ENCODE data around the gene KCNK10. TPM values are rescaled to one million over a fixed set of nuclear protein-coding genes. Genes with fewer than 3 reads are reported as not detected.

Gene KCNK10
- total and polyA plus RNA-seq, 4 donors = 0.01 TPM; not detected in 3

DNA sequence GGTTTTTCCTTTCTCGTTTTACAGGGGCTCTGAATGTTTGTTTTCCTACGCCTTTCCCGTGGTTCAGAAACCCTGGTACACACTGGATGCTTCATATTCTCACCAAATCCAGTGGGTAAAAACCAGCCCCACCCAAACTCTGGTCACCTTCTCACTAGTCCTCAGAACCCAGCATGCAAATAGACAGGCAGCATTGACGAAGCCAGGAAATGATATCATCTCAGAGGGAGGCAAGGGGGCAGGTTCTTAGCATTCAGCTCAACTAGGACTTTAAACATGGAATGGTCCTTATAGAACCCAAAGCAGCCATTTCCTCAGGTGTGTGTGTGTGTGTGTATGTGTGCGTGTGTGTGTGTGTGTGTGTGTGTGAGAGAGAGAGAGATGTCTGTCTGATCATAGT lies 142.0 kb downstream of the KCNK10 start:
- no peak overlapping the region for H3K4me3 ChIP-seq
- peaks cover 0 to 2% (median 0%) of the 10 kb centered on the region in 4 donors for H3K9me3 ChIP-seq (ENCODE audit: control insufficient read depth in 4 of 4, insufficient read depth in 3 of 4, low read length in 3 of 4)
- no peak overlapping the region for H3K27ac ChIP-seq (ENCODE audit: low read depth in 1 of 2, low read length in 1 of 2)
- TF ChIP-seq, protein P1, sequence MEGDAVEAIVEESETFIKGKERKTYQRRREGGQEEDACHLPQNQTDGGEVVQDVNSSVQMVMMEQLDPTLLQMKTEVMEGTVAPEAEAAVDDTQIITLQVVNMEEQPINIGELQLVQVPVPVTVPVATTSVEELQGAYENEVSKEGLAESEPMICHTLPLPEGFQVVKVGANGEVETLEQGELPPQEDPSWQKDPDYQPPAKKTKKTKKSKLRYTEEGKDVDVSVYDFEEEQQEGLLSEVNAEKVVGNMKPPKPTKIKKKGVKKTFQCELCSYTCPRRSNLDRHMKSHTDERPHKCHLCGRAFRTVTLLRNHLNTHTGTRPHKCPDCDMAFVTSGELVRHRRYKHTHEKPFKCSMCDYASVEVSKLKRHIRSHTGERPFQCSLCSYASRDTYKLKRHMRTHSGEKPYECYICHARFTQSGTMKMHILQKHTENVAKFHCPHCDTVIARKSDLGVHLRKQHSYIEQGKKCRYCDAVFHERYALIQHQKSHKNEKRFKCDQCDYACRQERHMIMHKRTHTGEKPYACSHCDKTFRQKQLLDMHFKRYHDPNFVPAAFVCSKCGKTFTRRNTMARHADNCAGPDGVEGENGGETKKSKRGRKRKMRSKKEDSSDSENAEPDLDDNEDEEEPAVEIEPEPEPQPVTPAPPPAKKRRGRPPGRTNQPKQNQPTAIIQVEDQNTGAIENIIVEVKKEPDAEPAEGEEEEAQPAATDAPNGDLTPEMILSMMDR (IDR thresholded peaks at IDR 0.05; ENCODE audit: control extremely low read depth, extremely low read depth) = no peak
- no peaks in the 10 kb centered on the region for H3K4me1 ChIP-seq (ENCODE audit: control insufficient read depth in 5 of 5, insufficient read depth in 5 of 5, low read length in 5 of 5)
- ATAC-seq (ENCODE audit: insufficient read depth, low FRiP score) (no peak), DNase-seq (no peak)
- no peaks in the 10 kb centered on the region for H3K27me3 ChIP-seq (ENCODE audit: control insufficient read depth in 3 of 3, insufficient read depth in 3 of 3, low read length in 2 of 3)
- H3K9ac ChIP-seq (ENCODE audit: insufficient read depth in 1 of 2, low read length in 2 of 2) = no peak overlapping the region
- H3K36me3 ChIP-seq (ENCODE audit: control insufficient read depth in 4 of 4, insufficient read depth in 4 of 4, low read length in 4 of 4) = no peaks in the 10 kb centered on the region
- 55 to 61% methylated on average over 5 of the region's 5 CpGs for WGBS, 2 donors

DNA sequence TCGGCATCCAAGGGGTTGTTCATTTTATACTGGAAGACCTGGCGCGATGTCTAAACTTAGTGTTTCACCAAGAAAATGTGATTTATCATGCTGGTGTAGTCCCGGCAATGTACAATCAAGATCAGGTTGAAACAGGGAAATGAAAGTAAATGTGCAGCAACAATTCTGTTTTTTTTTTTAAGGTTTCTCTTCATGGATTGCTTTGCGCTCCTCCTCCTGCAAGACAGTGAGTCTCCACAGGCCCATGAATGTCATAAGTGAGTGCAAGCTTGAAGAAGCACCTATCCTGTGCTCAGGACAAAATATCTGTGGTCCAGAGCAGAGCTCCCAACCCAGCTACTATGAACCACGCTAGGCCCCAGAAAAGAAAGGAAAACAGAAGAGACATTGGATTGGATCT lies 143.4 kb downstream of the KCNK10 start:
- WGBS, 2 donors = 83 to 88% methylated on average over 6 of the region's 6 CpGs
- H3K27me3 ChIP-seq (ENCODE audit: control insufficient read depth in 3 of 3, insufficient read depth in 3 of 3, low read length in 2 of 3) = no peaks in the 10 kb centered on the region

DNA sequence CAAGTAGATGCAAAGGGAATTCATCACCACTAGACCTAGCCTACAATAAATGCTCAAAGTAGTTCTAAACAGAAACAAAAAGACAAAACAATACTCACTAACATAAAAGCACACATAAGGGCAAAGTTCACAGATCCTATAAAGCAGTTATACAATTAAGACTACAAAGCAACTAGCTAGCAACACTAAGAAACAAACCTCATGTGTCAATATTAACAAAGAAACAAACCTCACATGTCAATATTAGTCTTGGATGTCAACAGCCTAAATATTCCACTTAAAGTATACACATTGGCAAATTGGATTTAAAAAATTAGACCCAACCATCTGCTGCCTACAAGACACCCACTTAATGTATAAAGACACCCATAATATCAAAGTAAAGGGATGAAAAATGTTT lies 152.7 kb downstream of the KCNK10 start:
- no peak for DNase-seq
- Histone ChIP-seq H3K9ac (ENCODE audit: insufficient read depth in 1 of 2, low read length in 2 of 2) (no peak overlapping the region), H3K36me3 (ENCODE audit: control insufficient read depth in 4 of 4, insufficient read depth in 4 of 4, low read length in 4 of 4) (no peaks in the 10 kb centered on the region), H3K9me3 (ENCODE audit: control insufficient read depth in 4 of 4, insufficient read depth in 3 of 4, low read length in 3 of 4) (peaks cover 0 to 3% (median 1%) of the 10 kb centered on the region in 4 donors), H3K4me3 (no peak overlapping the region), H3K27ac (ENCODE audit: low read depth in 1 of 2, low read length in 1 of 2) (no peak overlapping the region), H3K27me3 (ENCODE audit: control insufficient read depth in 3 of 3, insufficient read depth in 3 of 3, low read length in 2 of 3) (no peaks in the 10 kb centered on the region), H3K4me1 (ENCODE audit: control insufficient read depth in 5 of 5, insufficient read depth in 5 of 5, low read length in 5 of 5) (no peaks in the 10 kb centered on the region)
- ATAC-seq (ENCODE audit: insufficient read depth, low FRiP score) = no peak
- TF ChIP-seq, protein P1 (IDR thresholded peaks at IDR 0.05; ENCODE audit: control extremely low read depth, extremely low read depth) = no peak

More for the DNA sequence above, 143.4 kb downstream of the KCNK10 start:
- H3K9me3 ChIP-seq (ENCODE audit: control insufficient read depth in 4 of 4, insufficient read depth in 3 of 4, low read length in 3 of 4) = no peaks in the 10 kb centered on the region
- no peak overlapping the region for H3K4me3 ChIP-seq
- ATAC-seq (ENCODE audit: insufficient read depth, low FRiP score) = no peak
- TF ChIP-seq, protein P1 (IDR thresholded peaks at IDR 0.05; ENCODE audit: control extremely low read depth, extremely low read depth) = no peak
- no peaks in the 10 kb centered on the region for H3K4me1 ChIP-seq (ENCODE audit: control insufficient read depth in 5 of 5, insufficient read depth in 5 of 5, low read length in 5 of 5)
- DNase-seq = no peak
- H3K36me3 ChIP-seq (ENCODE audit: control insufficient read depth in 4 of 4, insufficient read depth in 4 of 4, low read length in 4 of 4) = no peaks in the 10 kb centered on the region
- no peak overlapping the region for H3K9ac ChIP-seq (ENCODE audit: insufficient read depth in 1 of 2, low read length in 2 of 2)
- no peak overlapping the region for H3K27ac ChIP-seq (ENCODE audit: low read depth in 1 of 2, low read length in 1 of 2)

DNA sequence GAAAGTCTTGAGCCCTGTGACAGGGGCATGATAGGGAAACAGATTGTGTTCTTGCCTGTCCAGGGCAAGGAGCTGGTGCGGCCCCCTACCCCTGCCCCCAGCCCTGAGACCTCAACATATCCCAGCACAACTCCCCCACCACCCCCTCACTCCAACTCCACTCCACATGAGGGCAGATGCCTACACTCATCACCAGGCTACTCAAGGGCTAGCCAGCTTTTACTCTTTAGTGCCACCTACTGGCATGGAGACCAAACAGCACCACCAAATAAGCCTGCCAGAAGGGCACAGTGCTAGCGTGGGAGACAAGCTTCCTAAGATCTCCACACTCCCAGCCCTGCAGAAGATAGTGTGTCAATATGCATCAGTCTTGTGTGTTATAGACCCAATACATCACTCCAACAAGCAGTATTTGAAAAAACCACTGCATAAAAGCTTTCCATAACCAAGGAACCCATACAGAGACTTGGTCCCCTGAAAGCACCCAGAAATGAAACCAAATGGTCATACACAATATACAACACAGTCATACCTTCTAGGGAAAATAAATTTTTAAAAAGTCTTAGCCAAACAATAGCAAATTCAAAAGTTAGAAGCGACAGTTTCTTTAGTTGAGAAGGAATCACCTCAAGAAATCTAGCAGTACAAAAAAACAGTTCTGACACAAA lies 154.4 kb downstream of the KCNK10 start:
- peaks cover 0 to 3% (median 1%) of the 10 kb centered on the region in 4 donors for H3K9me3 ChIP-seq (ENCODE audit: control insufficient read depth in 4 of 4, insufficient read depth in 3 of 4, low read length in 3 of 4)
- ATAC-seq (ENCODE audit: insufficient read depth, low FRiP score) (peak; percentile 58), DNase-seq (peak; percentile 16 to 35 (median 16))
- H3K4me3 ChIP-seq = no peak overlapping the region
- H3K27ac ChIP-seq (ENCODE audit: low read depth in 1 of 2, low read length in 1 of 2) = no peak overlapping the region
- no peaks in the 10 kb centered on the region for H3K27me3 ChIP-seq (ENCODE audit: control insufficient read depth in 3 of 3, insufficient read depth in 3 of 3, low read length in 2 of 3)
- no peaks in the 10 kb centered on the region for H3K4me1 ChIP-seq (ENCODE audit: control insufficient read depth in 5 of 5, insufficient read depth in 5 of 5, low read length in 5 of 5)
- 60 to 62% methylated on average over 3 of the region's 3 CpGs for WGBS, 2 donors
- TF ChIP-seq, protein P1 (IDR thresholded peaks at IDR 0.05; ENCODE audit: control extremely low read depth, extremely low read depth) = peak; percentile 68
- H3K9ac ChIP-seq (ENCODE audit: insufficient read depth in 1 of 2, low read length in 2 of 2) = no peak overlapping the region
- H3K36me3 ChIP-seq (ENCODE audit: control insufficient read depth in 4 of 4, insufficient read depth in 4 of 4, low read length in 4 of 4) = no peaks in the 10 kb centered on the region
